K562 (cell line): ENCODE measurements around the gene EIF4G1. TPM values are rescaled to one million over a fixed set of nuclear protein-coding genes. Genes with fewer than 3 reads are reported as not detected.

Experiments used
- ATAC-seq: fragments of 200-7000 bp; cut with Tn5 transposase; 3 replicates; pipeline ENCODE4 v1.9.1; 2020; ENCODE audit warnings: moderate library complexity
- BruUV-seq: library from RNA; stranded (reverse); fragments of 400-500 nt; replicated peaks from 2 replicates; lab custom pipeline; 2021; lab: Mats Ljungman, UMichigan
- CTCF ChIA-PET: fragments of 300-600 bp; formaldehyde crosslinking; extraction: SDS; loops from one replicate; lab custom pipeline; 2021; ENCODE audit warnings: low intra/inter-chr PET ratio; lab: Yijun Ruan, JAX
- POLR2A ChIA-PET: fragments of 300-600, 350-650 bp; sonication (Branson Sonifier 250); formaldehyde crosslinking; extraction: SDS; loops from one replicate; lab custom pipeline; 2021; ENCODE audit warnings: antibody characterized with exemption, inconsistent platforms; lab: Yijun Ruan, JAX
- DNase-seq, 4 experiments: peaks; one replicate each; pipeline versions ENCODE4 v3.0.0 to v3.0.0-alpha.2; 2011 to 2018; ENCODE audit warnings: low spot score in 3 of 4, mixed read lengths in 3 of 4; ENCODE audit errors: extremely low read depth in 1 of 4
- FAIRE-seq: peaks from 2 replicates; lab custom pipeline; 2011; peaks lifted over from hg19 to GRCh38; lab: Jason Lieb, UNC
- H2AFZ ChIP-seq: 2 replicates; pipeline ENCODE4 v1.6.0; 2011; ENCODE audit warnings: low read depth, low read length, control low read depth, inconsistent platforms
- H3K27ac ChIP-seq: fragments of 200-600 bp; 3 replicates; pipeline ENCODE4 v1.8.0; 2011; ENCODE audit warnings: low read depth, mild to moderate bottlenecking, control low read depth, inconsistent platforms, low read length, moderate library complexity, mixed read lengths; ENCODE audit errors: extremely low read depth
- H3K27me3 ChIP-seq, 2 experiments: fragments of 300-600 bp in 1 of 2; 2 replicates in 1 of 2; 3 replicates in 1 of 2; pipeline versions ENCODE4 v1.6.0 to v1.8.0; 2011; ENCODE audit warnings: inconsistent platforms in 2 of 2, low read length in 2 of 2, mild to moderate bottlenecking in 1 of 2, mixed read lengths in 1 of 2, moderate library complexity in 1 of 2; ENCODE audit not compliant: control insufficient read depth in 2 of 2, insufficient read depth in 2 of 2
- H3K36me3 ChIP-seq: fragments of 300-600 bp; 3 replicates; pipeline ENCODE4 v1.8.0; 2011; ENCODE audit warnings: mild to moderate bottlenecking, low read length, inconsistent platforms; ENCODE audit not compliant: control insufficient read depth, insufficient read depth
- H3K4me1 ChIP-seq, 2 experiments: fragments of 200-600 bp in 1 of 2; replicated peaks in 1 of 2; 2 replicates in 1 of 2; 3 replicates in 1 of 2; pipeline versions ENCODE4 v1.5.1 to v1.8.0; 2011; ENCODE audit warnings: inconsistent platforms in 2 of 2, low read length in 2 of 2, mild to moderate bottlenecking in 1 of 2, mixed read lengths in 1 of 2, moderate library complexity in 1 of 2; ENCODE audit not compliant: control insufficient read depth in 2 of 2, insufficient read depth in 2 of 2
- H3K4me2 ChIP-seq: 2 replicates; pipeline ENCODE4 v1.6.1; 2011; ENCODE audit warnings: low read length, control low read depth, inconsistent platforms, mixed read lengths; ENCODE audit not compliant: insufficient read depth
- H3K4me3 ChIP-seq: fragments of 200-600 bp; sonication (generic), shearing (Covaris generic); 2 replicates; pipeline ENCODE4 v1.5.1; 2016; ENCODE audit warnings: control low read depth, inconsistent platforms
- H3K79me2 ChIP-seq: fragments of 200-600 bp; 3 replicates; pipeline ENCODE4 v1.8.0; 2011; ENCODE audit warnings: low read length, inconsistent platforms; ENCODE audit not compliant: control insufficient read depth, insufficient read depth
- H3K9ac ChIP-seq, 2 experiments: 2 replicates each; pipeline versions ENCODE4 v1.6.0 to v1.6.1; 2011; ENCODE audit warnings: low read depth in 2 of 2, low read length in 2 of 2, control low read depth in 1 of 2, inconsistent platforms in 1 of 2, mild to moderate bottlenecking in 1 of 2, mixed read lengths in 1 of 2; ENCODE audit not compliant: insufficient read depth in 1 of 2
- H3K9me1 ChIP-seq: one replicate; pipeline ENCODE4 v1.6.0; 2011; ENCODE audit warnings: inconsistent platforms, mild to moderate bottlenecking, low read length, moderate library complexity; ENCODE audit not compliant: control insufficient read depth, insufficient read depth
- H3K9me3 ChIP-seq: replicated peaks from 2 replicates; pipeline ENCODE4 v1.5.1; 2011; ENCODE audit warnings: low read depth, low read length, inconsistent platforms; ENCODE audit not compliant: control insufficient read depth, insufficient read depth
- H4K20me1 ChIP-seq: replicated peaks from 2 replicates; pipeline ENCODE4 v1.6.1; 2011; ENCODE audit warnings: low read length, inconsistent platforms, mixed read lengths; ENCODE audit not compliant: control insufficient read depth, insufficient read depth
- CBFB ChIP-seq: sonication (generic); formaldehyde crosslinking; IDR thresholded peaks from 2 replicates; pipeline ENCODE4 v1.4.0; 2020; ENCODE audit warnings: mild to moderate bottlenecking, missing genetic modification reagents
- FOS ChIP-seq: IDR thresholded peaks from 3 replicates; pipeline ENCODE4 v1.6.1; 2011; ENCODE audit not compliant: insufficient read length; ENCODE audit errors: extremely low read depth
- KLF13 ChIP-seq: fragments of 450-650 bp; IDR thresholded peaks from 2 replicates; pipeline ENCODE4 v1.6.1; 2016; ENCODE audit warnings: missing genetic modification characterization, low read depth, mild to moderate bottlenecking, missing compliant biosample characterization, moderate library complexity, borderline replicate concordance
- MTA2 ChIP-seq: fragments of 450-650 bp; IDR thresholded peaks from 2 replicates; pipeline ENCODE4 v1.6.1; 2016; ENCODE audit warnings: low read depth
- SMAD3 ChIP-seq: fragments of 450-650 bp; formaldehyde crosslinking; conservative IDR thresholded peaks from 2 replicates; pipeline ENCODE4 v1.4.0; 2020; ENCODE audit warnings: mild to moderate bottlenecking
- TBP ChIP-seq: optimal IDR thresholded peaks from 2 replicates; pipeline ENCODE3; 2011; ENCODE audit warnings: low read depth, low read length, improper control_type of control experiment
- TEAD1 ChIP-seq, 2 experiments: fragments of 450-650 bp in 1 of 2; sonication (generic) in 1 of 2; formaldehyde crosslinking; IDR thresholded peaks; 2 replicates each; pipeline versions ENCODE4 v1.4.0 to v1.8.0; 2020 to 2022; ENCODE audit warnings: mild to moderate bottlenecking in 2 of 2, missing genetic modification reagents in 1 of 2
- TEAD4 ChIP-seq, 2 experiments: sonication (generic) in 1 of 2; formaldehyde crosslinking in 1 of 2; IDR thresholded peaks; 2 replicates each; pipeline versions ENCODE4 v1.6.1 to v1.8.0; 2012 to 2022; ENCODE audit warnings: borderline replicate concordance in 1 of 2, inconsistent platforms in 1 of 2, low read length in 1 of 2, mild to moderate bottlenecking in 1 of 2, missing genetic modification reagents in 1 of 2
- WGBS: fragments of 100-300 bp; shearing (Covaris generic); methylation state at CpG from one replicate; pipeline ENCODE4 v1.1.6; 2016; ENCODE audit warnings: low coverage, mixed read lengths; ENCODE audit not compliant: insufficient coverage; ENCODE audit errors: missing lambda C conversion rate; 5-methylcytosine and 5-hydroxymethylcytosine counted together
- in situ Hi-C: fragments of 300-500 bp; cut with MboI; formaldehyde crosslinking; loops from 4 replicates; pipeline ENCODE4 v1.15.0; 2018; ENCODE audit warnings: inconsistent platforms, mixed read lengths
- intact Hi-C: fragments of 100-400 bp; cut with micrococcal nuclease; formaldehyde crosslinking; loops from 2 replicates; pipeline ENCODE4 v1.14.2; 2022
- polyA plus RNA-seq, 8 experiments: library from polyadenylated mRNA; depleted of rRNA in 4 of 8; stranded (reverse) in 5 of 8; unstranded in 3 of 8; fragments of >200 nt; fragmentation: Nextera tagmentation in 2 of 8; fragmentation: Illumina TruSeq in 1 of 8; extraction: Ambion mirVana in 2 of 8; extraction: Trizol in 1 of 8; gene quantifications; 2 replicates each; pipeline versions ENCODE4 v1.2.1 to v1.2.3, GENCODE V29; 2011 to 2014; ENCODE audit warnings: inconsistent platforms in 1 of 8, missing spikeins in 1 of 8
- total RNA-seq, 7 experiments: library from RNA; depleted of rRNA in 6 of 7; stranded (reverse); fragments of >200 nt in 6 of 7; fragmentation: Illumina TruSeq in 2 of 7; extraction: Trizol in 2 of 7; gene quantifications; 2 replicates each; pipeline versions ENCODE4 v1.2.1 to v1.2.3, GENCODE V29; 2011 to 2021; ENCODE audit warnings: low replicate concordance in 1 of 7
- TF ChIP-seq, protein P1 (sequence below): sonication (generic); formaldehyde crosslinking; IDR thresholded peaks from 2 replicates; pipeline ENCODE4 v1.8.0; 2022; ENCODE audit warnings: mild to moderate bottlenecking, missing genetic modification reagents, borderline replicate concordance
- TF ChIP-seq, protein P2 (sequence below): fragments of 250-450 bp; sonication (Bioruptor Pico); IDR thresholded peaks from 2 replicates; pipeline ENCODE4 v1.8.0; 2022; ENCODE audit warnings: moderate library complexity, mild to moderate bottlenecking, inconsistent platforms
- TF ChIP-seq, protein P3 (sequence below): IDR thresholded peaks from 2 replicates; pipeline ENCODE4 v1.6.1; 2011; ENCODE audit not compliant: insufficient read length; ENCODE audit errors: extremely low read depth

Gene EIF4G1
- total and polyA plus RNA-seq, 9 of the 15 experiments (the other 6 are each of a cell fraction or from before 2014, with no cell fraction given), result 4.6 to 505 (median 155) TPM

DNA sequence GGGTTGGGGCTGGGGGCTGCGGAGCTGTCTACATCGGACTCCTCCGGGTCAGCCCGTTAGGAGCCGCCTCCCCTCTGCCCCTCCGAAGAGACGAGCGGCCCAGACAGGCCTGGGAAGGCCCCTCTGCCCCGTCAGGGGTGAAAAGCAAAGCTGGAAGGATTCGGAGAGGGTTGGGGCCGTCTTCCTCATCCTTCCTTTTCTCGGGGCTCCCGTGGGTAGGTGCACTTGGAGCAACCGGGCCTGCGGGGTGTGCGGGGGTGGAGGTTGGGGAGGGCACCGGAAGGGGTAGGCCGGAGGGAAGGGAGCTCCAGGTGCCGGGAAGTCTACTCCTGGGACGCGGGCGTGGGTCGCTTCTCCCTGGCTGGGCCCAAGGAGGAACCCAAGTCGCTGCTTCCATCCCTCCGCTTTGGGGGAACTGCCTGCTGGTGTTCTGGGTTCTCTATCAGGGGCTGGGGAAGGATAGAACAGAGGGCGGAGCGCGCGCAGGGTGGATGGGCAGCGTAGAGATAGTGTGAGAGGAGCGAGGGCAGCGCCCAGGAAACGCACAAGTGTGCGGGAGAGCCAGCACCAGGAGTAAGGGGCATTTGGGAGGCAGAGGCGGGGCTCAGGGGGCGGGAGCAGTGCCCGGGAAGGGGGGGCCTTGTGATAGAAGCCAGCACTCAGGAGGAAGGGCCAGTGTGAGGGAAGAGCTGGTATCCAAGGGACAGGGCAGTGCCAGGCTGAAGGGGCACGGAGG is 47.7 kb downstream of the EIF4G1 start:
- intact Hi-C loops, result loop anchor here (1.0 kb wide), 1 partner anchor 17 kb away; no protein-coding TSS in a partner anchor
- Histone ChIP-seq H3K27ac (peak overlapping the region; percentile 98), H3K4me2 (peak overlapping the region; percentile 97), H3K4me1 (peaks cover 28 to 61% of the 10 kb centered on the region in 2 experiments), H3K27me3 (no peaks in the 10 kb centered on the region), H3K79me2 (peaks cover 56% of the 10 kb centered on the region), H4K20me1 (no peaks in the 10 kb centered on the region), H3K9ac (peak overlapping the region; percentile 88 to 95), H2AFZ (peak overlapping the region; percentile 85), H3K9me3 (no peaks in the 10 kb centered on the region), H3K4me3 (peak overlapping the region; percentile 71), H3K36me3 (peaks cover 46% of the 10 kb centered on the region), H3K9me1 (peaks cover 8% of the 10 kb centered on the region)
- CTCF ChIA-PET, result no interaction called here
- DNase-seq (peak; percentile 54 to 76 (median 68)), ATAC-seq (peak; percentile 10), FAIRE-seq (peak; percentile 59)
- in situ Hi-C loops, result no loop called here
- BruUV-seq, result no TSS peak
- POLR2A ChIA-PET, result interaction anchor here (0.6 to 2.6 kb wide), 7 partner anchors 8 to 656 kb away, joined by 3 to 35 read pairs (median 4); no protein-coding TSS in a partner anchor
- WGBS, result under 1% methylated on average over 30 of the region's 38 CpGs
- TF ChIP-seq TEAD1 (CRISPR knock-in tag; IDR thresholded peaks at IDR 0.05) (no peak), MTA2 (no peak), TBP (peak; percentile 43), TEAD4 (IDR thresholded peaks at IDR 0.05; ENCODE audit: low read length) (0 out of 2 replicates have a peak, but pooled peaks have one; percentile 6), TEAD4 (CRISPR knock-in tag; IDR thresholded peaks at IDR 0.05; ENCODE audit: borderline replicate concordance) (no peak), FOS (no peak), CBFB (CRISPR knock-in tag) (no peak), KLF13 (tag) (no peak), SMAD3 (CRISPR knock-in tag) (no peak)
- TF ChIP-seq, protein P1, sequence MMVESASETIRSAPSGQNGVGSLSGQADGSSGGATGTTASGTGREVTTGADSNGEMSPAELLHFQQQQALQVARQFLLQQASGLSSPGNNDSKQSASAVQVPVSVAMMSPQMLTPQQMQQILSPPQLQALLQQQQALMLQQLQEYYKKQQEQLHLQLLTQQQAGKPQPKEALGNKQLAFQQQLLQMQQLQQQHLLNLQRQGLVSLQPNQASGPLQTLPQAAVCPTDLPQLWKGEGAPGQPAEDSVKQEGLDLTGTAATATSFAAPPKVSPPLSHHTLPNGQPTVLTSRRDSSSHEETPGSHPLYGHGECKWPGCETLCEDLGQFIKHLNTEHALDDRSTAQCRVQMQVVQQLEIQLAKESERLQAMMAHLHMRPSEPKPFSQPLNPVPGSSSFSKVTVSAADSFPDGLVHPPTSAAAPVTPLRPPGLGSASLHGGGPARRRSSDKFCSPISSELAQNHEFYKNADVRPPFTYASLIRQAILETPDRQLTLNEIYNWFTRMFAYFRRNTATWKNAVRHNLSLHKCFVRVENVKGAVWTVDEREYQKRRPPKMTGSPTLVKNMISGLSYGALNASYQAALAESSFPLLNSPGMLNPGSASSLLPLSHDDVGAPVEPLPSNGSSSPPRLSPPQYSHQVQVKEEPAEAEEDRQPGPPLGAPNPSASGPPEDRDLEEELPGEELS (CRISPR knock-in tag), result no peak
- TF ChIP-seq, protein P2, sequence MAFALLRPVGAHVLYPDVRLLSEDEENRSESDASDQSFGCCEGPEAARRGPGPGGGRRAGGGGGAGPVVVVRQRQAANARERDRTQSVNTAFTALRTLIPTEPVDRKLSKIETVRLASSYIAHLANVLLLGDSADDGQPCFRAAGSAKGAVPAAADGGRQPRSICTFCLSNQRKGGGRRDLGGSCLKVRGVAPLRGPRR (CRISPR knock-in tag), result no peak
- TF ChIP-seq, protein P3, sequence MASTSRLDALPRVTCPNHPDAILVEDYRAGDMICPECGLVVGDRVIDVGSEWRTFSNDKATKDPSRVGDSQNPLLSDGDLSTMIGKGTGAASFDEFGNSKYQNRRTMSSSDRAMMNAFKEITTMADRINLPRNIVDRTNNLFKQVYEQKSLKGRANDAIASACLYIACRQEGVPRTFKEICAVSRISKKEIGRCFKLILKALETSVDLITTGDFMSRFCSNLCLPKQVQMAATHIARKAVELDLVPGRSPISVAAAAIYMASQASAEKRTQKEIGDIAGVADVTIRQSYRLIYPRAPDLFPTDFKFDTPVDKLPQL, result no peak
